Neural crest cell (in vitro differentiated cells): ENCODE measurements around the gene EHD1. TPM values are rescaled to one million over a fixed set of nuclear protein-coding genes. Genes with fewer than 3 reads are reported as not detected.

Source experiments
- DNase-seq: peaks from one replicate; pipeline ENCODE4 v3.0.0; 2021; ENCODE audit warnings: low read depth, mixed read lengths, low spot score
- H3K27ac Mint-ChIP-seq: one replicate; pipeline ENCODE4 v1.8.0; 2021; ENCODE audit warnings: mild to moderate bottlenecking, mixed read lengths; ENCODE audit not compliant: unreplicated experiment
- H3K27me3 Mint-ChIP-seq: 2 replicates; pipeline ENCODE4 v1.8.0; 2021; ENCODE audit warnings: low read depth, mild to moderate bottlenecking, mixed read lengths
- H3K36me3 Mint-ChIP-seq: 2 replicates; pipeline ENCODE4 v1.8.0; 2021; ENCODE audit warnings: low read depth, mild to moderate bottlenecking, mixed read lengths
- H3K4me1 Mint-ChIP-seq: 2 replicates; pipeline ENCODE4 v1.8.0; 2021; ENCODE audit warnings: mixed read lengths
- H3K4me3 Mint-ChIP-seq: one replicate; pipeline ENCODE4 v1.8.0; 2021; ENCODE audit warnings: mild to moderate bottlenecking, mixed read lengths
- H3K9me3 Mint-ChIP-seq: 2 replicates; pipeline ENCODE4 v1.8.0; 2021; ENCODE audit warnings: mixed read lengths
- total RNA-seq: library from RNA; stranded (reverse); gene quantifications from 2 replicates; pipeline ENCODE4 v1.2.1, GENCODE V29; 2021
- TF ChIP-seq, protein P1 (sequence below): fragments of 200-600 bp; sonication (generic); conservative IDR thresholded peaks from 2 replicates; pipeline ENCODE4 v1.5.0; 2021; ENCODE audit warnings: antibody characterized with exemption, mild to moderate bottlenecking

EHD1 gene
- total RNA-seq, 1 donor from 2014 or later, result 74.2 TPM

DNA sequence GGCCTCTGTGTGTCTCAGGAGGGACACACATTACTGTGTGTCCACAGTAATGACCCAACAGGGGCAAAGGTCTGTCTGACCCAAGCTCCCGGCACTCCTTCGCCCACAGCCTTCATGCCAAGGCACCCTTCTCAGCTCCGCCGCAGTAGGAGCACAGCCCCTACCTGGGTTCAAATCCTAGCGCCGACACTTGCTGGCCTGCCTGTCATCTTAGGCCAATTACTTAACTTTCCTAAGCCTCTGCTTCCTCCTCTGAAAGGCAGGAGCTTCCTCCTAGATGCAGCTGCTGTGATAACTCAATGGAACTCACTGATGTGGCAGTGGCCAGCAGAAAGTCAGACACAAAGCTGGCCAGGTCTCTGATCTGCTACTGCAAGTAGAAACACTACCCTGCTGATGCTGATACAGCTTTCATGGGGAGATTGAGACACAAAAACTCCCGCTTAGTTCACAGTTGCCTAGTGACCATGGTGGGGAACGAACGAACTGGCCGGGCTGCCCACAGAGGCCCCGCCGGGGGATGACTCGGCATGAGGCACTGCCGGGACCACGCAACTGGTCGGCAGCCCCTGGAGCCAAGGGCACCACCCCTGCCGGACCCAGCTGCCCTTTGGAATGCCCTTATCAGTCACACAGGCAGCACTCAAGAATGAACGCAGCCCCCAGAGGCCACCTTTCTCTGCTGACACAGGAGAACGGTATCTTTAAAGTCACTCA lies 8.1 kb downstream of the EHD1 start:
- DNase-seq, result no peak
- TF ChIP-seq, protein P1, sequence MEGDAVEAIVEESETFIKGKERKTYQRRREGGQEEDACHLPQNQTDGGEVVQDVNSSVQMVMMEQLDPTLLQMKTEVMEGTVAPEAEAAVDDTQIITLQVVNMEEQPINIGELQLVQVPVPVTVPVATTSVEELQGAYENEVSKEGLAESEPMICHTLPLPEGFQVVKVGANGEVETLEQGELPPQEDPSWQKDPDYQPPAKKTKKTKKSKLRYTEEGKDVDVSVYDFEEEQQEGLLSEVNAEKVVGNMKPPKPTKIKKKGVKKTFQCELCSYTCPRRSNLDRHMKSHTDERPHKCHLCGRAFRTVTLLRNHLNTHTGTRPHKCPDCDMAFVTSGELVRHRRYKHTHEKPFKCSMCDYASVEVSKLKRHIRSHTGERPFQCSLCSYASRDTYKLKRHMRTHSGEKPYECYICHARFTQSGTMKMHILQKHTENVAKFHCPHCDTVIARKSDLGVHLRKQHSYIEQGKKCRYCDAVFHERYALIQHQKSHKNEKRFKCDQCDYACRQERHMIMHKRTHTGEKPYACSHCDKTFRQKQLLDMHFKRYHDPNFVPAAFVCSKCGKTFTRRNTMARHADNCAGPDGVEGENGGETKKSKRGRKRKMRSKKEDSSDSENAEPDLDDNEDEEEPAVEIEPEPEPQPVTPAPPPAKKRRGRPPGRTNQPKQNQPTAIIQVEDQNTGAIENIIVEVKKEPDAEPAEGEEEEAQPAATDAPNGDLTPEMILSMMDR, result no peak
- Mint-ChIP-seq H3K4me3 (peak overlapping the region; percentile 27), H3K27ac (peak overlapping the region; percentile 85), H3K36me3 (no peaks in the 10 kb centered on the region), H3K27me3 (no peaks in the 10 kb centered on the region), H3K9me3 (no peaks in the 10 kb centered on the region), H3K4me1 (peaks cover 45% of the 10 kb centered on the region)

DNA sequence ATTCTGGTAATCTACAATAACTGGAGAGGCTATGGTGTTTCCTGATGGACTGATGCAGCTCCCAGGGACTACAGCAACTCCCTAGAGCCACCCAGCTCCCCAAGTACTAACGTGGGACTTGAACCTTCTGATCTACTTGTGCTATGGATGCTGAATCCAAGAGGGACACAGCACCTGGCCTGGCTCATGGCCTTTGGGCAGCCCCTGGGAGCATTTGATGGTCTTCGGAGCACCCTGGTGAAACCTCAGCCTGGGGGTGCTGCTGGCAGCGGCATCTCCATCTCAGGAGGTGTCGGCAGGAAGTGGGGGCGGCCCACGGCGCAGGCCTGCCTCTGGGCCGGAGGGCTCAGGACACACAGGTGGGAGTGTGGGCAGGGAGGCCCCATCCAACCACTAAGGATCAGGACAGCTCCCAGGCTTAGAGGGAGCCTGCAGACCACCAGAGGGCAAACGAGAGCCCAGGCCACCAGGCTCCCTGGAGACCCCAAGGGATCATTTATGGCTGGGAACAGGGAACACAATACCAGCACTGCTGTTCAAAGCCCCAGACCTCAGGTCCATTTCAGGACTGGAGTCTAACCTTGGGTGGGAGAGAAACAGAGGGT lies 8.7 kb downstream of the EHD1 start:
- Mint-ChIP-seq H3K4me3 (peak overlapping the region; percentile 27), H3K27ac (peak overlapping the region; percentile 62), H3K36me3 (no peaks in the 10 kb centered on the region), H3K27me3 (no peaks in the 10 kb centered on the region), H3K9me3 (no peaks in the 10 kb centered on the region), H3K4me1 (peaks cover 42% of the 10 kb centered on the region)
- TF ChIP-seq, protein P1, result peak; percentile 51
- peak; percentile 45 for DNase-seq

DNA sequence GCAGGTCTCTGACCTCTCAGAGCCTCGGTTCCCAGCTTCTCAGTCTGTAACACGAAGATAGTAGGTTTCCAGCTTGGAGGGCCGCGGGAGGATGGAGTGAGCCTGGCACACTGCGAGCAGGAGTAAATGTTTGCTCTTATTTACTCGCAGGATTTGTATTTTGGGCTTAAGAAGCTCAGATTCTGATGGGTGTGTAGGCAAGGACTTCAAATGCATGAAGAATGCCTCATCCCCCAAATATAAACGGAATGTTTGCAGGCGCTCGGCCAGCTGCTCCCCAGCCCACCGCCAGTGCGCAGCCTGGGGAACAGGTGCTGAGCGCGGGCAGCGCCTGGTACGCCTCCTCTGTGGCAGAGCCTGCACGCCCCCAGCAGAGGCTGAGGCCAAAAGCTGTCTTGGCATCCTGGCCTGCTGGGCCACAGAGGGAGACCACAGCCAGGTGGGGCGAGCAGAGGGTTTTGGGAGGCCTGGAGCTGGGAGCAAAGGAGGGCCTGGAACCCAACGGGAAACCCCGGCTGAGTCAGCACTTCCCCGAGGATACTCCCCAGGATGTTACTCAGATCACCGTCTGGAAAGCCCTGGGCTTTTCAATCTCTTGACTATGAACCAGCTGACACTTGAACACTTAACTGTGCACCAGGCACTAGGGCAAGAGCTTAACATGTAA lies 9.4 kb downstream of the EHD1 start:
- no peak for DNase-seq
- Mint-ChIP-seq H3K27me3 (no peaks in the 10 kb centered on the region), H3K27ac (peak overlapping the region; percentile 66), H3K4me1 (peaks cover 43% of the 10 kb centered on the region), H3K36me3 (no peaks in the 10 kb centered on the region), H3K4me3 (peak overlapping the region; percentile 14), H3K9me3 (no peaks in the 10 kb centered on the region)
- TF ChIP-seq, protein P1, result no peak

DNA sequence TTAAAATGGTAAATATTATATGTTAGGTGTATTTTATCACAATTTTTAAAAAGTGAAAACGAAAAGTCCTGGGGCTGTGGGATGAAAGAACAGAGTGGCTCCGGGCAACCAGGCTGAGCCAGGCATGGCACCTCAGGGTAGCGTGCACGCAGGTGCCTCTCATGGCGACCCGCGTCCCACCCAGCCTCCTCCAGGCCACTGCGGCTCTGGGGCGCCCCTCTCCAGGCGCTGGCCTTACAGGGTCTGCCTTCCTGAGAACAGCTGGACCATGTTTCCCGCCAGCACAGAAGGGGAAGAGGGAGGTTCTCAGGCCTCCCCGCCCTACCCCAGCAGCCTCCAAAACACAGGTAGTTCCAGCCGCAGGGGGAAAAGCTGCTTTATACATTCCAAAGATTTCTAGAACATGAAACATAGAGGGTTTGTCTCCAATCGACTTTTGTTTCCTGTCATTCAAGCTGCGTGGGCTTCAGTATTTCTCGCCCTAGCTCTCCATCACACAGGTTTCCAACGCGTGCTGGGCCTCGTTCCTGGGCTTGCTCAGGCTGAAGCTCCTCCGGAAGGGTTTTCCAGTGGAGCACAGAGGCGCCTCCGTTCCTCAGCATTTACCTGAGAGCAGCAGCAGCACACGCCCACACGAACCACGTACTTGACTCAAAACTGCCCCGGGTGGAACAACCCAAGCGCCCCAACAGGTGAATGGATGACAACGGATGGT lies 10.5 kb downstream of the EHD1 start:
- no peaks in the 10 kb centered on the region for H3K36me3 Mint-ChIP-seq
- no peaks in the 10 kb centered on the region for H3K27me3 Mint-ChIP-seq
- H3K9me3 Mint-ChIP-seq, result no peaks in the 10 kb centered on the region
- DNase-seq, result no peak
- no peak overlapping the region for H3K4me3 Mint-ChIP-seq
- TF ChIP-seq, protein P1, result no peak
- no peak overlapping the region for H3K27ac Mint-ChIP-seq
- H3K4me1 Mint-ChIP-seq, result peaks cover 54% of the 10 kb centered on the region

DNA sequence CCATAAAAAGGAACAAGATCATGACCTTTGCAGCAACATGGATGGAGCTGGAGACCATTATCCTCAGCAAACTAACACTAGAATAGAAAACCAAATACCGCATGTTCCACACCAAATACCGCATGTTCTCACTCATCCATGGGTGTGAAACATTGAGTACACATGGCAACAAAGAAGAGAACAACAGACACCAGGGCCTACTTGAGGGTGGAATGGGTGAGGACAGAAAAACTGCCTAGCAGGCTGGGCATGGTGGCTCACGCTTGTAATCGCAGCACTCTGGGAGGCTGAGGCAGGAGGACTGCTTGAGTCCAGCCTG lies 12.3 kb downstream of the EHD1 start:
- Mint-ChIP-seq H3K4me1 (peaks cover 57% of the 10 kb centered on the region), H3K4me3 (no peak overlapping the region), H3K9me3 (no peaks in the 10 kb centered on the region), H3K27me3 (no peaks in the 10 kb centered on the region), H3K36me3 (peaks cover 3% of the 10 kb centered on the region), H3K27ac (no peak overlapping the region)
- DNase-seq, result no peak
- TF ChIP-seq, protein P1, result no peak
